GM19324 (cell line): ENCODE results near the gene NDUFA8.
"Not testable (repeated sequence)": the region's sequence is repeated elsewhere in the genome, so short reads cannot be mapped to it uniquely, and the experiment has no call there.

Experiments used
- ATAC-seq: cut with Tn5 transposase; IDR thresholded peaks from one replicate; pipeline ENCODE4 v1.9.1; 2021; ENCODE audit warnings: mild to moderate bottlenecking, moderate library complexity; ENCODE audit not compliant: unreplicated experiment, low FRiP score

Gene NDUFA8

GRCh38 chr9:122124048-122124447, 35.5 kb downstream of the NDUFA8 start:
- ATAC-seq: no peak

- ATAC-seq: no peak
These were observed 36.5 kb downstream of the NDUFA8 start for GRCh38 chr9:122122903-122123632.

GRCh38 chr9:122122468-122122867, 37.1 kb downstream of the NDUFA8 start:
- no peak for ATAC-seq

- ATAC-seq: no peak
These were observed 37.6 kb downstream of the NDUFA8 start for GRCh38 chr9:122121931-122122330.

GRCh38 chr9:122121391-122121790, 38.2 kb downstream of the NDUFA8 start:
- no peak for ATAC-seq

GRCh38 chr9:122120316-122121071, 39.1 kb downstream of the NDUFA8 start:
- ATAC-seq: no peak

GRCh38 chr9:122119721-122120120, 39.9 kb downstream of the NDUFA8 start:
- no peak for ATAC-seq

GRCh38 chr9:122119166-122119521, 40.4 kb downstream of the NDUFA8 start:
- no peak for ATAC-seq

- ATAC-seq: no peak
These were observed 41.0 kb downstream of the NDUFA8 start for GRCh38 chr9:122118343-122119165.

GRCh38 chr9:122117241-122117640, 42.3 kb downstream of the NDUFA8 start:
- ATAC-seq: not testable (repeated sequence)

- ATAC-seq: no peak
These were observed 43.0 kb downstream of the NDUFA8 start for GRCh38 chr9:122116448-122117173.

- no peak for ATAC-seq
These were observed 43.5 kb downstream of the NDUFA8 start for GRCh38 chr9:122116040-122116439.

GRCh38 chr9:122115176-122116035, 44.2 kb downstream of the NDUFA8 start:
- no peak for ATAC-seq

GRCh38 chr9:122113574-122113973, 46.0 kb downstream of the NDUFA8 start:
- no peak for ATAC-seq

- ATAC-seq: no peak
These were observed 47.3 kb downstream of the NDUFA8 start for GRCh38 chr9:122112238-122112637.

- no peak for ATAC-seq
These were observed 48.0 kb downstream of the NDUFA8 start for GRCh38 chr9:122111413-122112085.

- no peak for ATAC-seq
These were observed 49.3 kb downstream of the NDUFA8 start for GRCh38 chr9:122110100-122110833.

GRCh38 chr9:122109035-122109813, 50.4 kb downstream of the NDUFA8 start:
- no peak for ATAC-seq
